Keratinocyte (primary cell): ENCODE measurements around the gene ICOS. TPM values are rescaled to one million over a fixed set of nuclear protein-coding genes. Genes with fewer than 3 reads are reported as not detected.

Experiments used
- DNase-seq: peaks from one replicate; pipeline ENCODE4 v3.0.0-alpha.2; 2011; ENCODE audit warnings: low read depth, missing footprints, low spot score
- FAIRE-seq: peaks from 2 replicates; lab custom pipeline; 2011; peaks lifted over from hg19 to GRCh38; lab: Jason Lieb, UNC
- H2AFZ ChIP-seq: 2 replicates; pipeline ENCODE4 v1.6.0; 2012; ENCODE audit warnings: low read length, control low read depth, inconsistent platforms; ENCODE audit not compliant: control insufficient read depth
- H3K27ac ChIP-seq: 2 replicates; pipeline ENCODE4 v1.5.1; 2011; ENCODE audit warnings: low read length; ENCODE audit not compliant: control insufficient read depth, insufficient read depth
- H3K27me3 ChIP-seq: 3 replicates; pipeline ENCODE4 v1.6.0; 2011; ENCODE audit warnings: low read length; ENCODE audit not compliant: control insufficient read depth, insufficient read depth; ENCODE audit errors: extremely low read depth
- H3K36me3 ChIP-seq, 2 experiments: 2 replicates in 1 of 2; 3 replicates in 1 of 2; pipeline ENCODE4 v1.5.1; 2011; ENCODE audit warnings: low read length in 2 of 2, mild to moderate bottlenecking in 1 of 2; ENCODE audit not compliant: control insufficient read depth in 2 of 2, insufficient read depth in 2 of 2; ENCODE audit errors: extremely low read depth in 1 of 2
- H3K4me1 ChIP-seq: 3 replicates; pipeline ENCODE4 v1.5.1; 2011; ENCODE audit warnings: low read length; ENCODE audit not compliant: control insufficient read depth, insufficient read depth; ENCODE audit errors: extremely low read depth
- H3K4me2 ChIP-seq: 3 replicates; pipeline ENCODE4 v1.6.0; 2011; ENCODE audit warnings: low read depth, low read length; ENCODE audit not compliant: control insufficient read depth, insufficient read depth; ENCODE audit errors: extremely low read depth
- H3K4me3 ChIP-seq, 3 experiments: fragments of 200-600 bp in 1 of 3; sonication (generic) in 1 of 3; 2 replicates in 2 of 3; 3 replicates in 1 of 3; pipeline ENCODE4 v1.5.1; 2011 to 2016; ENCODE audit warnings: low read length in 3 of 3, mild to moderate bottlenecking in 3 of 3, control low read depth in 2 of 3, inconsistent platforms in 1 of 3, low read depth in 1 of 3, mixed read lengths in 1 of 3, mixed run types in 1 of 3, moderate library complexity in 1 of 3; ENCODE audit not compliant: control insufficient read depth in 2 of 3, insufficient read depth in 2 of 3; ENCODE audit errors: extremely low read depth in 1 of 3
- H3K79me2 ChIP-seq: 2 replicates; pipeline ENCODE4 v1.6.0; 2012; ENCODE audit warnings: low read length; ENCODE audit not compliant: control insufficient read depth, insufficient read depth
- H3K9ac ChIP-seq: 3 replicates; pipeline ENCODE4 v1.6.0; 2011; ENCODE audit warnings: low read length; ENCODE audit not compliant: control insufficient read depth, insufficient read depth; ENCODE audit errors: extremely low read depth
- H3K9me1 ChIP-seq: 3 replicates; pipeline ENCODE4 v1.6.0; 2011; ENCODE audit warnings: low read length; ENCODE audit not compliant: control insufficient read depth, insufficient read depth; ENCODE audit errors: extremely low read depth
- H3K9me3 ChIP-seq: 2 replicates; pipeline ENCODE4 v1.5.1; 2012; ENCODE audit warnings: low read depth, low read length; ENCODE audit not compliant: control insufficient read depth
- H4K20me1 ChIP-seq: 3 replicates; pipeline ENCODE4 v1.6.0; 2011; ENCODE audit warnings: low read length; ENCODE audit not compliant: control insufficient read depth, insufficient read depth; ENCODE audit errors: extremely low read depth
- EZH2 ChIP-seq: IDR thresholded peaks from one replicate; pipeline ENCODE4 v1.6.1; 2012; ENCODE audit warnings: inconsistent platforms, mild to moderate bottlenecking, low read length, moderate library complexity
- dilution Hi-C: fragments of 300-500 bp; cut with MboI; formaldehyde crosslinking; loops from one replicate; pipeline ENCODE4 v1.7.0; 2020; ENCODE audit warnings: low sequenced_read_pairs; ENCODE audit not compliant: extremely low pct_ligation_motif_present
- polyA plus RNA-seq, 5 experiments: library from polyadenylated mRNA; depleted of rRNA in 3 of 5; stranded (reverse) in 3 of 5; stranded (forward) in 1 of 5; unstranded in 1 of 5; fragments of >200 nt; gene quantifications; 1 replicate in 1 of 5; 2 replicates in 3 of 5; 3 replicates in 1 of 5; pipeline versions ENCODE4 v1.2.1 to v1.2.3, GENCODE V29; 2011 to 2012; ENCODE audit warnings: missing spikeins in 2 of 5, low read depth in 1 of 5, low replicate concordance in 1 of 5
- TF ChIP-seq, protein P1 (sequence below), 3 experiments: IDR thresholded peaks in 1 of 3; conservative IDR thresholded peaks in 1 of 3; optimal IDR thresholded peaks in 1 of 3; 2 replicates in 2 of 3; 3 replicates in 1 of 3; pipeline versions ENCODE3 to v1.5.1; 2011; ENCODE audit warnings: low read length in 3 of 3, mild to moderate bottlenecking in 3 of 3, moderate library complexity in 2 of 3, control low read depth in 1 of 3, inconsistent platforms in 1 of 3; ENCODE audit not compliant: insufficient read depth in 2 of 3; ENCODE audit errors: extremely low read depth in 1 of 3

ICOS gene
- polyA plus RNA-seq, 1 donor (not counting 4 experiments of a cell fraction or from before 2014, with no cell fraction given), result not detected

DNA sequence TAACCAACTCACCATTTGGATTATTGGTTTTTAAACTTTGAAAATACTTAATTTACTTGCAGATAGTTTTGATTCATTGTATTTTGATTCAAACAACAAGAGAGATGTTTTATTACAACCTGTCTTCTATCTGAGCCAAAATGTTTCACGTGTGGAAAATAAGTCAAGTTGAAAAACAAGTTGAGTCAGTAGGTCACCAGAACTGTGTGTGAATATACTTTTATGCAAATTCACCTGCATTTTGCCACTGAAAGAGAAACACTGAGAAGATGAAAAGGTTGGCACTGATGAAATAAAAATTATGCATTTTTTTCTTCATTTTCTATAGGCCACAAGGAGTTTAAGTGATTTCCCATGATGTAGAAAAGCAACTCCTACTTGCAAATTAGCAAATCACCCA, 68.3 kb downstream of the ICOS start:
- H3K27me3 ChIP-seq, result no peaks in the 10 kb centered on the region
- H3K9ac ChIP-seq, result no peak overlapping the region
- no peak for TF ChIP-seq EZH2
- TF ChIP-seq, protein P1, sequence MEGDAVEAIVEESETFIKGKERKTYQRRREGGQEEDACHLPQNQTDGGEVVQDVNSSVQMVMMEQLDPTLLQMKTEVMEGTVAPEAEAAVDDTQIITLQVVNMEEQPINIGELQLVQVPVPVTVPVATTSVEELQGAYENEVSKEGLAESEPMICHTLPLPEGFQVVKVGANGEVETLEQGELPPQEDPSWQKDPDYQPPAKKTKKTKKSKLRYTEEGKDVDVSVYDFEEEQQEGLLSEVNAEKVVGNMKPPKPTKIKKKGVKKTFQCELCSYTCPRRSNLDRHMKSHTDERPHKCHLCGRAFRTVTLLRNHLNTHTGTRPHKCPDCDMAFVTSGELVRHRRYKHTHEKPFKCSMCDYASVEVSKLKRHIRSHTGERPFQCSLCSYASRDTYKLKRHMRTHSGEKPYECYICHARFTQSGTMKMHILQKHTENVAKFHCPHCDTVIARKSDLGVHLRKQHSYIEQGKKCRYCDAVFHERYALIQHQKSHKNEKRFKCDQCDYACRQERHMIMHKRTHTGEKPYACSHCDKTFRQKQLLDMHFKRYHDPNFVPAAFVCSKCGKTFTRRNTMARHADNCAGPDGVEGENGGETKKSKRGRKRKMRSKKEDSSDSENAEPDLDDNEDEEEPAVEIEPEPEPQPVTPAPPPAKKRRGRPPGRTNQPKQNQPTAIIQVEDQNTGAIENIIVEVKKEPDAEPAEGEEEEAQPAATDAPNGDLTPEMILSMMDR (optimal IDR thresholded peaks at IDR 0.05 in 1 of 3, IDR thresholded peaks at IDR 0.05 in 1 of 3, conservative IDR thresholded peaks at IDR 0.05 in 1 of 3; ENCODE audit: extremely low read depth in 1 of 3, insufficient read depth in 2 of 3, low read length in 3 of 3), result no peak

GRCh38 chr2:204005940-204006721, 69.6 kb downstream of the ICOS start:
- Histone ChIP-seq H3K4me3 (no peak overlapping the region), H3K79me2 (no peaks in the 10 kb centered on the region), H3K36me3 (no peaks in the 10 kb centered on the region), H3K9ac (no peak overlapping the region), H3K4me1 (no peaks in the 10 kb centered on the region), H3K27me3 (no peaks in the 10 kb centered on the region), H3K9me1 (no peaks in the 10 kb centered on the region), H3K27ac (no peak overlapping the region), H4K20me1 (no peaks in the 10 kb centered on the region), H2AFZ (no peak overlapping the region), H3K9me3 (no peaks in the 10 kb centered on the region), H3K4me2 (no peak overlapping the region)
- DNase-seq (no peak), FAIRE-seq (no peak)
- dilution Hi-C loops, result no loop called here
- TF ChIP-seq, protein P1 (optimal IDR thresholded peaks at IDR 0.05 in 1 of 3, IDR thresholded peaks at IDR 0.05 in 1 of 3, conservative IDR thresholded peaks at IDR 0.05 in 1 of 3; ENCODE audit: extremely low read depth in 1 of 3, insufficient read depth in 2 of 3, low read length in 3 of 3), result no peak
- no peak for TF ChIP-seq EZH2

More for the DNA sequence above, 68.3 kb downstream of the ICOS start:
- H3K4me1 ChIP-seq, result no peaks in the 10 kb centered on the region
- no peaks in the 10 kb centered on the region for H3K79me2 ChIP-seq
- no peak for FAIRE-seq
- no peaks in the 10 kb centered on the region for H4K20me1 ChIP-seq
- DNase-seq, result no peak
- no peak overlapping the region for H3K4me2 ChIP-seq
- no peak overlapping the region for H2AFZ ChIP-seq
- no peaks in the 10 kb centered on the region for H3K9me1 ChIP-seq
- no peaks in the 10 kb centered on the region for H3K9me3 ChIP-seq
- dilution Hi-C loops, result no loop called here
- H3K27ac ChIP-seq, result no peak overlapping the region
- H3K4me3 ChIP-seq, result no peak overlapping the region
- no peaks in the 10 kb centered on the region for H3K36me3 ChIP-seq
